H1 (cell line): ENCODE data around the gene NUP155. TPM values are rescaled to one million over a fixed set of nuclear protein-coding genes. Genes with fewer than 3 reads are reported as not detected.

Source experiments
- CTCF ChIA-PET: fragments of 300-600 bp; sonication (Branson Sonifier 250); formaldehyde crosslinking; loops from one replicate; lab custom pipeline; 2021; ENCODE audit not compliant: partially characterized antibody; lab: Charles Lee
- POLR2A ChIA-PET: fragments of 300-600 bp; sonication (Branson Sonifier 250); formaldehyde crosslinking; loops from one replicate; lab custom pipeline; 2021; ENCODE audit warnings: inconsistent platforms; ENCODE audit not compliant: partially characterized antibody; lab: Charles Lee
- DNase-seq, 2 experiments: peaks; one replicate each; pipeline versions ENCODE4 v3.0.0 to v3.0.0-alpha.2; 2010 to 2022; ENCODE audit warnings: low spot score in 2 of 2, low read depth in 1 of 2, mixed read lengths in 1 of 2
- FAIRE-seq: peaks from 2 replicates; lab custom pipeline; 2011; peaks lifted over from hg19 to GRCh38; lab: Jason Lieb, UNC
- H2AFZ ChIP-seq: 2 replicates; pipeline ENCODE4 v1.8.1; 2012; ENCODE audit warnings: low read length, inconsistent platforms
- H2AK5ac ChIP-seq: 2 replicates; pipeline ENCODE4 v1.6.1; 2013; ENCODE audit warnings: low read depth, low read length
- H2BK120ac ChIP-seq: replicated peaks from 2 replicates; pipeline ENCODE3; 2013; ENCODE audit warnings: low read depth, low read length, inconsistent platforms
- H2BK12ac ChIP-seq: 2 replicates; pipeline ENCODE4 v1.6.1; 2013; ENCODE audit warnings: low read depth, low read length
- H2BK15ac ChIP-seq: 2 replicates; pipeline ENCODE4 v1.6.1; 2013; ENCODE audit warnings: low read length
- H2BK20ac ChIP-seq: 2 replicates; pipeline ENCODE4 v1.6.1; 2013; ENCODE audit warnings: low read length
- H2BK5ac ChIP-seq: 2 replicates; pipeline ENCODE4 v1.6.1; 2013; ENCODE audit warnings: low read depth, low read length
- H3K14ac ChIP-seq: 2 replicates; pipeline ENCODE4 v1.6.1; 2013; ENCODE audit warnings: inconsistent platforms; ENCODE audit not compliant: insufficient read length
- H3K18ac ChIP-seq: 2 replicates; pipeline ENCODE4 v1.6.1; 2013; ENCODE audit warnings: low read length; ENCODE audit errors: extremely low read depth
- H3K23ac ChIP-seq: 2 replicates; pipeline ENCODE4 v1.6.1; 2013; ENCODE audit warnings: inconsistent platforms; ENCODE audit not compliant: insufficient read length
- H3K23me2 ChIP-seq: 2 replicates; pipeline ENCODE4 v1.6.1; 2013; ENCODE audit warnings: low read depth, low read length
- H3K27ac ChIP-seq: 2 replicates; pipeline ENCODE4 v1.6.1; 2011; ENCODE audit warnings: low read depth, low read length, inconsistent platforms
- H3K27me3 ChIP-seq, 4 experiments: replicated peaks in 1 of 4; 1 replicate in 1 of 4; 2 replicates in 3 of 4; pipeline versions ENCODE4 v1.6.1 to v1.8.1; 2011 to 2013; ENCODE audit warnings: low read length in 3 of 4, mild to moderate bottlenecking in 3 of 4, inconsistent platforms in 2 of 4, mixed read lengths in 2 of 4, moderate library complexity in 1 of 4; ENCODE audit not compliant: control insufficient read depth in 3 of 4, insufficient read depth in 3 of 4; ENCODE audit errors: extremely low read depth in 1 of 4
- H3K36me3 ChIP-seq, 4 experiments: 2 replicates each; pipeline versions ENCODE4 v1.6.1 to v1.8.1; 2011 to 2013; ENCODE audit warnings: mild to moderate bottlenecking in 4 of 4, low read length in 3 of 4, moderate library complexity in 2 of 4, control low read depth in 1 of 4, inconsistent platforms in 1 of 4; ENCODE audit not compliant: insufficient read depth in 4 of 4, control insufficient read depth in 2 of 4
- H3K4ac ChIP-seq: replicated peaks from 2 replicates; pipeline ENCODE3; 2013; ENCODE audit warnings: low read length, low read depth, mixed read lengths, inconsistent platforms; ENCODE audit not compliant: insufficient read length
- H3K4me1 ChIP-seq, 4 experiments: replicated peaks in 1 of 4; 1 replicate in 1 of 4; 2 replicates in 3 of 4; pipeline versions ENCODE4 v1.6.1 to v1.8.1; 2011 to 2013; ENCODE audit warnings: low read length in 3 of 4, inconsistent platforms in 2 of 4, mixed read lengths in 1 of 4; ENCODE audit not compliant: insufficient read depth in 4 of 4, control insufficient read depth in 3 of 4
- H3K4me2 ChIP-seq, 2 experiments: 2 replicates each; pipeline versions ENCODE4 v1.6.1 to v1.8.1; 2011 to 2013; ENCODE audit warnings: low read depth in 2 of 2, low read length in 2 of 2, control low read depth in 1 of 2, inconsistent platforms in 1 of 2, mild to moderate bottlenecking in 1 of 2; ENCODE audit not compliant: insufficient read depth in 1 of 2
- H3K4me3 ChIP-seq, 4 experiments: fragments of 200-600, 300-600 bp in 1 of 4; sonication (generic), shearing (Covaris generic), sonication (Bioruptor Twin) in 1 of 4; 2 replicates each; pipeline versions ENCODE4 v1.5.1 to v1.8.1; 2011 to 2016; ENCODE audit warnings: low read length in 4 of 4, low read depth in 3 of 4, control low read depth in 2 of 4, inconsistent platforms in 2 of 4, mild to moderate bottlenecking in 2 of 4, mixed read lengths in 1 of 4, moderate library complexity in 1 of 4; ENCODE audit not compliant: insufficient read depth in 2 of 4; ENCODE audit errors: extremely low read depth in 1 of 4
- H3K56ac ChIP-seq: replicated peaks from 2 replicates; pipeline ENCODE3; 2013; ENCODE audit warnings: low read depth, mild to moderate bottlenecking, mixed read lengths, low read length, inconsistent platforms; ENCODE audit not compliant: insufficient read length
- H3K79me1 ChIP-seq: 2 replicates; pipeline ENCODE4 v1.6.1; 2013; ENCODE audit warnings: low read depth, low read length, control low read depth
- H3K79me2 ChIP-seq, 2 experiments: 2 replicates each; pipeline versions ENCODE4 v1.6.1 to v1.8.1; 2012 to 2013; ENCODE audit warnings: low read length in 2 of 2, mild to moderate bottlenecking in 2 of 2, inconsistent platforms in 1 of 2; ENCODE audit not compliant: insufficient read depth in 2 of 2, control insufficient read depth in 1 of 2
- H3K9ac ChIP-seq, 4 experiments: replicated peaks in 1 of 4; 1 replicate in 1 of 4; 2 replicates in 3 of 4; pipeline versions ENCODE4 v1.6.1 to v1.8.1; 2011 to 2013; ENCODE audit warnings: low read depth in 3 of 4, low read length in 3 of 4, control low read depth in 2 of 4, mild to moderate bottlenecking in 2 of 4, moderate library complexity in 2 of 4, inconsistent platforms in 1 of 4; ENCODE audit errors: extremely low read depth in 1 of 4
- H3K9me3 ChIP-seq, 2 experiments: 2 replicates each; pipeline versions ENCODE4 v1.6.1 to v1.8.1; 2012 to 2013; ENCODE audit warnings: mild to moderate bottlenecking in 2 of 2, moderate library complexity in 2 of 2, control low read depth in 1 of 2, inconsistent platforms in 1 of 2, low read depth in 1 of 2, low read length in 1 of 2, mixed read lengths in 1 of 2; ENCODE audit not compliant: insufficient read depth in 2 of 2
- H4K20me1 ChIP-seq, 2 experiments: replicated peaks in 1 of 2; 2 replicates each; pipeline versions ENCODE3 to v1.8.1; 2011 to 2013; ENCODE audit warnings: inconsistent platforms in 2 of 2, low read length in 2 of 2, mild to moderate bottlenecking in 1 of 2; ENCODE audit not compliant: insufficient read depth in 2 of 2, control insufficient read depth in 1 of 2
- H4K5ac ChIP-seq: 2 replicates; pipeline ENCODE4 v1.6.1; 2013; ENCODE audit warnings: low read length, low read depth, mixed read lengths, inconsistent platforms; ENCODE audit not compliant: insufficient read length
- H4K8ac ChIP-seq: 2 replicates; pipeline ENCODE4 v1.8.0; 2013; ENCODE audit warnings: mild to moderate bottlenecking, moderate library complexity, low read length, inconsistent platforms; ENCODE audit not compliant: insufficient read depth; ENCODE audit errors: extremely low read depth
- H4K91ac ChIP-seq: replicated peaks from 2 replicates; pipeline ENCODE3; 2013; ENCODE audit warnings: low read length, mixed read lengths, inconsistent platforms; ENCODE audit not compliant: insufficient read length
- ASH2L ChIP-seq: fragments of 200-600, 300-600 bp; sonication (generic); IDR thresholded peaks from one replicate; pipeline ENCODE4 v1.7.1; 2017; ENCODE audit warnings: low read length
- CEBPB ChIP-seq: IDR thresholded peaks from 2 replicates; pipeline ENCODE4 v1.6.1; 2012; ENCODE audit warnings: low read depth, low read length
- CTBP2 ChIP-seq: IDR thresholded peaks from 2 replicates; pipeline ENCODE4 v1.7.0; 2011; ENCODE audit warnings: borderline replicate concordance, mild to moderate bottlenecking, moderate library complexity, mixed read lengths, low read length; ENCODE audit not compliant: insufficient read depth, insufficient read length
- EZH2 ChIP-seq: fragments of 200-600 bp; sonication (generic); IDR thresholded peaks from 2 replicates; pipeline ENCODE4 v1.7.1; 2012; ENCODE audit warnings: low read depth, mild to moderate bottlenecking, moderate library complexity, low read length, inconsistent platforms; ENCODE audit not compliant: severe bottlenecking
- KDM4A ChIP-seq: IDR thresholded peaks from one replicate; pipeline ENCODE4 v1.7.1; 2012; ENCODE audit warnings: low read depth, mild to moderate bottlenecking, moderate library complexity, low read length, inconsistent platforms; ENCODE audit not compliant: severe bottlenecking
- KDM5A ChIP-seq: fragments of 200-600 bp; IDR thresholded peaks from 2 replicates; pipeline ENCODE4 v1.7.1; 2012; ENCODE audit warnings: mild to moderate bottlenecking, low read length, inconsistent platforms, mixed read lengths
- MAFK ChIP-seq: IDR thresholded peaks from 2 replicates; pipeline ENCODE4 v1.6.1; 2012; ENCODE audit warnings: low read depth, mild to moderate bottlenecking, improper control_type of control experiment, low read length
- NANOG ChIP-seq: IDR thresholded peaks from 2 replicates; pipeline ENCODE4 v1.6.1; 2011; ENCODE audit warnings: low read length, low read depth, mild to moderate bottlenecking, inconsistent platforms; ENCODE audit not compliant: insufficient read depth, poor library complexity, severe bottlenecking
- RAD21 ChIP-seq, 2 experiments: IDR thresholded peaks in 1 of 2; conservative IDR thresholded peaks in 1 of 2; 2 replicates each; pipeline ENCODE4 v1.6.1; 2011; ENCODE audit warnings: low read depth in 2 of 2, low read length in 2 of 2, improper control_type of control experiment in 1 of 2, inconsistent platforms in 1 of 2, mild to moderate bottlenecking in 1 of 2, moderate library complexity in 1 of 2
- RFX5 ChIP-seq: IDR thresholded peaks from 2 replicates; pipeline ENCODE4 v1.6.1; 2011; ENCODE audit warnings: low read depth, low read length, improper control_type of control experiment, borderline replicate concordance
- SIX5 ChIP-seq: IDR thresholded peaks from 2 replicates; pipeline ENCODE4 v1.6.1; 2011; ENCODE audit warnings: mild to moderate bottlenecking, low read depth, low read length
- SP2 ChIP-seq: IDR thresholded peaks from 2 replicates; pipeline ENCODE4 v1.6.1; 2012; ENCODE audit warnings: mild to moderate bottlenecking, low read length, inconsistent platforms
- SP4 ChIP-seq: IDR thresholded peaks from 2 replicates; pipeline ENCODE4 v1.6.1; 2012; ENCODE audit warnings: low read length, inconsistent platforms
- YY1 ChIP-seq: IDR thresholded peaks from 2 replicates; pipeline ENCODE4 v1.6.1; 2011; ENCODE audit warnings: low read depth, mild to moderate bottlenecking, low read length
- WGBS, 2 experiments: shearing (Covaris generic) in 1 of 2; methylation state at CpG; one replicate each; pipeline versions ENCODE4 v1.1.6 to v1.1.7; 2013 to 2015; ENCODE audit warnings: low lambda C conversion rate in 2 of 2, mixed read lengths in 2 of 2, inconsistent platforms in 1 of 2, low coverage in 1 of 2, missing lambda C conversion rate in 1 of 2; ENCODE audit not compliant: insufficient replicate concordance in 2 of 2, insufficient coverage in 1 of 2, insufficient read length in 1 of 2; ENCODE audit errors: extremely low coverage in 1 of 2, missing lambda C conversion rate in 1 of 2; 5-methylcytosine and 5-hydroxymethylcytosine counted together
- polyA plus RNA-seq, 7 experiments: library from polyadenylated mRNA; depleted of rRNA in 3 of 7; stranded (reverse) in 5 of 7; unstranded in 2 of 7; fragments of >200 nt in 5 of 7; fragments of 200-250 nt in 2 of 7; gene quantifications; 1 replicate in 5 of 7; 2 replicates in 1 of 7; 4 replicates in 1 of 7; pipeline versions ENCODE4 v1.2.1 to v1.2.3, GENCODE V29; 2011 to 2013; ENCODE audit warnings: missing spikeins in 2 of 7, mixed read lengths in 2 of 7
- total RNA-seq: library from RNA; stranded (reverse); fragmentation: NEBNext Ultra II Directional; extraction: Animal tissue kit (Norgen Biotek cat#: 25700); gene quantifications from 2 replicates; pipeline ENCODE4 v1.2.1, GENCODE V29; 2021
- TF ChIP-seq, protein P1 (sequence below): IDR thresholded peaks from 2 replicates; pipeline ENCODE4 v1.6.1; 2012; ENCODE audit warnings: inconsistent platforms

NUP155 gene
- total and polyA plus RNA-seq, 2 of the 8 experiments (the other 6 are each of a cell fraction or from before 2014, with no cell fraction given), result 27.1 to 91.6 TPM

DNA sequence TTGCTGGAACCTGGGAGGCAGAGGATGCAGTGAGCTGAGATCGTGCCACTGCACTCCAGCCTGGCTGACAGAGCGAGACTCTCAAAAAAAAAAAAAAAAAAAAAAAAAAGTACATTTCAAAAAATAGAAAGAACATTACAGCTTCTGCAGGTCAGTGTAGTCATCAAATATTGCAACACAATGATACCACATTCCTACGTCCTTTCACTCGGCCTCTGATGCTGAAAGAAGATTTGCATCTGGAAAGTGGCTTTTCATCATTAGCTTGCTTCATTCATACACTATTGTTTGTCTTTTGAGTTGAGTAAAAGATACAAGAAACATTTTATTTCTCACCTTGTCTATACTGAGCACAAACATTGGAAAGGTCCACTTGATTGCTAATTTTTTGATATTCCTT is 62.1 kb downstream of the NUP155 start:
- DNase-seq (no peak), FAIRE-seq (no peak)
- H3K4me3 ChIP-seq, result no peak overlapping the region
- no peak overlapping the region for H3K18ac ChIP-seq
- peaks cover 8 to 87% (median 51%) of the 10 kb centered on the region in 4 experiments; a peak in 7 of 8 replicates for H3K36me3 ChIP-seq
- no peak overlapping the region for H3K23ac ChIP-seq
- no peak overlapping the region for H2AFZ ChIP-seq
- no peak overlapping the region for H4K8ac ChIP-seq
- no peak overlapping the region for H3K56ac ChIP-seq
- H3K4me1 ChIP-seq, result no peaks in the 10 kb centered on the region
- ChIA-PET POLR2A (no interaction called here), CTCF (interaction anchor here (0.6 to 1.5 kb wide), 3 partner anchors 9 to 656 kb away, joined by 3 read pairs; no protein-coding TSS in a partner anchor)
- no peak overlapping the region for H3K9ac ChIP-seq
- no peak overlapping the region for H3K14ac ChIP-seq
- no peaks in the 10 kb centered on the region for H3K79me1 ChIP-seq
- no peak overlapping the region for H2BK12ac ChIP-seq
- H3K9me3 ChIP-seq, result no peaks in the 10 kb centered on the region
- no peaks in the 10 kb centered on the region for H3K23me2 ChIP-seq
- no peak overlapping the region for H2AK5ac ChIP-seq
- H2BK120ac ChIP-seq, result no peak overlapping the region
- no peak overlapping the region for H4K91ac ChIP-seq
- H3K27me3 ChIP-seq, result no peaks in the 10 kb centered on the region
- no peak overlapping the region for H3K27ac ChIP-seq
- no peak overlapping the region for H2BK5ac ChIP-seq
- H2BK15ac ChIP-seq, result no peak overlapping the region
- no peaks in the 10 kb centered on the region for H4K20me1 ChIP-seq
- H3K4me2 ChIP-seq, result no peak overlapping the region
- no peak overlapping the region for H2BK20ac ChIP-seq
- no peak overlapping the region for H4K5ac ChIP-seq
- H3K4ac ChIP-seq, result no peak overlapping the region
- WGBS, 2 experiments, result 71% methylated on average over 4 of the region's 4 CpGs; no CpG with 5 or more reads in 1 of the 2 experiments
- H3K79me2 ChIP-seq, result no peaks in the 10 kb centered on the region
- no peak for TF ChIP-seq EZH2
- no peak for TF ChIP-seq CTBP2
- TF ChIP-seq RFX5, result no peak
- TF ChIP-seq SP4, result no peak
- TF ChIP-seq KDM4A, result no peak
- no peak for TF ChIP-seq NANOG
- no peak for TF ChIP-seq ASH2L
- TF ChIP-seq, protein P1, sequence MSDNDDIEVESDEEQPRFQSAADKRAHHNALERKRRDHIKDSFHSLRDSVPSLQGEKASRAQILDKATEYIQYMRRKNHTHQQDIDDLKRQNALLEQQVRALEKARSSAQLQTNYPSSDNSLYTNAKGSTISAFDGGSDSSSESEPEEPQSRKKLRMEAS, result no peak
- TF ChIP-seq RAD21 (IDR thresholded peaks at IDR 0.05 in 1 of 2, conservative IDR thresholded peaks at IDR 0.05 in 1 of 2; ENCODE audit: low read depth in 2 of 2, low read length in 2 of 2), result no peak
- no peak for TF ChIP-seq CEBPB
- TF ChIP-seq SIX5, result no peak
- TF ChIP-seq KDM5A, result no peak
- no peak for TF ChIP-seq MAFK
- no peak for TF ChIP-seq YY1
- TF ChIP-seq SP2, result no peak
